DND-41 (cell line): ENCODE measurements around the gene SEMA4A.

Source experiments
- EZH2 ChIP-seq: IDR thresholded peaks from 3 replicates; pipeline ENCODE4 v1.6.1; 2012; ENCODE audit warnings: borderline replicate concordance, low read depth, mild to moderate bottlenecking, moderate library complexity, low read length, inconsistent platforms; ENCODE audit not compliant: severe bottlenecking
- TF ChIP-seq, protein P1 (sequence below): IDR thresholded peaks from 2 replicates; pipeline ENCODE4 v1.5.1; 2012; ENCODE audit warnings: borderline replicate concordance, low read length, moderate library complexity, mild to moderate bottlenecking; ENCODE audit not compliant: poor library complexity, severe bottlenecking; ENCODE audit errors: extremely low read depth

DNA sequence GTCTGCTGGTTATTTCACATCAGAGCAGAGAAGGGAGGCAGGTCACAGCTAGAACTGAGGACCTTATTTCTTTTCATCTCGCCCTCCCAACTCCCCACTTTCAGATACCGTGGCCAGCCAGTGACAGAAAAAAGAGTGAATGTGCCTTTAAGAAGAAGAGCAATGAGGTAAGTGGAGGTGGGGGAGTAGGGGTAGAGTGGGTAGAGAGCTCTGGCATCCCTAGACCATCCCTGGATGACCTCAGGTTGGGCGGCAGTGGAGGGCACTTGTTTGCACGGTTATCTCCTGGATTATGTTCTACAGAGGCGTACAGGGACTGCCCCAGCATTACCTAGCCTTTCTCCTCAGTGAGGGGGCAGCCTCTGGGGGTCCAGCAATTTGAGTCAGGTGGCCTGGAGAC is 4.6 kb downstream of the SEMA4A start:
- TF ChIP-seq, protein P1, sequence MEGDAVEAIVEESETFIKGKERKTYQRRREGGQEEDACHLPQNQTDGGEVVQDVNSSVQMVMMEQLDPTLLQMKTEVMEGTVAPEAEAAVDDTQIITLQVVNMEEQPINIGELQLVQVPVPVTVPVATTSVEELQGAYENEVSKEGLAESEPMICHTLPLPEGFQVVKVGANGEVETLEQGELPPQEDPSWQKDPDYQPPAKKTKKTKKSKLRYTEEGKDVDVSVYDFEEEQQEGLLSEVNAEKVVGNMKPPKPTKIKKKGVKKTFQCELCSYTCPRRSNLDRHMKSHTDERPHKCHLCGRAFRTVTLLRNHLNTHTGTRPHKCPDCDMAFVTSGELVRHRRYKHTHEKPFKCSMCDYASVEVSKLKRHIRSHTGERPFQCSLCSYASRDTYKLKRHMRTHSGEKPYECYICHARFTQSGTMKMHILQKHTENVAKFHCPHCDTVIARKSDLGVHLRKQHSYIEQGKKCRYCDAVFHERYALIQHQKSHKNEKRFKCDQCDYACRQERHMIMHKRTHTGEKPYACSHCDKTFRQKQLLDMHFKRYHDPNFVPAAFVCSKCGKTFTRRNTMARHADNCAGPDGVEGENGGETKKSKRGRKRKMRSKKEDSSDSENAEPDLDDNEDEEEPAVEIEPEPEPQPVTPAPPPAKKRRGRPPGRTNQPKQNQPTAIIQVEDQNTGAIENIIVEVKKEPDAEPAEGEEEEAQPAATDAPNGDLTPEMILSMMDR: no peak
- TF ChIP-seq EZH2: no peak
